ENCODE data around the gene CHDH. TPM values are rescaled to one million over a fixed set of nuclear protein-coding genes. Genes with fewer than 3 reads are reported as not detected.

Gene CHDH, protein sequence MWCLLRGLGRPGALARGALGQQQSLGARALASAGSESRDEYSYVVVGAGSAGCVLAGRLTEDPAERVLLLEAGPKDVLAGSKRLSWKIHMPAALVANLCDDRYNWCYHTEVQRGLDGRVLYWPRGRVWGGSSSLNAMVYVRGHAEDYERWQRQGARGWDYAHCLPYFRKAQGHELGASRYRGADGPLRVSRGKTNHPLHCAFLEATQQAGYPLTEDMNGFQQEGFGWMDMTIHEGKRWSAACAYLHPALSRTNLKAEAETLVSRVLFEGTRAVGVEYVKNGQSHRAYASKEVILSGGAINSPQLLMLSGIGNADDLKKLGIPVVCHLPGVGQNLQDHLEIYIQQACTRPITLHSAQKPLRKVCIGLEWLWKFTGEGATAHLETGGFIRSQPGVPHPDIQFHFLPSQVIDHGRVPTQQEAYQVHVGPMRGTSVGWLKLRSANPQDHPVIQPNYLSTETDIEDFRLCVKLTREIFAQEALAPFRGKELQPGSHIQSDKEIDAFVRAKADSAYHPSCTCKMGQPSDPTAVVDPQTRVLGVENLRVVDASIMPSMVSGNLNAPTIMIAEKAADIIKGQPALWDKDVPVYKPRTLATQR
- 0.16 TPM for polyA plus RNA-seq (2013, experiment 1 of 2; ENCODE audit: insufficient read length)
- 0.27 TPM for polyA plus RNA-seq (2013, experiment 2 of 2; ENCODE audit: insufficient read length)

DNA sequence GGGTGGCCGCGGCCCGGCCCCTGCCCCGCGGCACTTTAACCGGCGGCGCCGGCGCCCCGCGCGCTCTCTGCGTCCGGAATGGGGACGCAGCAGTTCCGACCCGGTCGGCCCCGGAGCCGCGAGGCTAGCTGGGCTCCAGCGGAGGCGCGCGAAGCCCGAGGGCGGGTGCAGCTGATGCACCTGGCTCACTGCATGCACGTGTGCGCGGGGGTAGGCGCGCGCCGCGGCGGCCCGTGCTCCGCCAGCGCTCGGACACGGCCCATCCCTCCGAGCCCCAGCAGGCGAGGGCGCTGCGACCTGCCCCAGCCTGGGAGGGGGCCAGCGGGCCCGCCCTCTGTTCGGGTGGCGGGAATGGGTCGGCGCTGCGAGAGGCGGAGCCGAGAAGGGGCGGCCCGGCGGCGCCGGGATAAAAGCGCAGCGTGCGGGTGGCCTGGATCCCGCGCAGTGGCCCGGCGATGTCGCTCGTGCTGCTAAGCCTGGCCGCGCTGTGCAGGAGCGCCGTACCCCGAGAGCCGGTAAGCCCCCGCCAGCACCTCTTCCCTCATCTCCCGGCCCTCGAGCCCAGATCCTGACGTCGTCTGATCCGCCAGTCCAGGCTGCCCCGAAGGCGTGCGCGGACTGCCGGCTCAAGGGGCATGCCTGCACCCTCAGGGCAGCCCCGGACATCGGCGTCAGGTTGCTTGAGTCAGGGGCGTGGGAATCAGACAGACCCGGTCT lies at the start of gene CHDH, which contains the start of gene IL17RB:
TSS of gene CHDH (minus strand) at position 286 of the 717 bp plus-strand sequence. CDS start 22,411 bp downstream, outside the sequence.
TSS of gene IL17RB (plus strand) at position 435 of the 717 bp plus-strand sequence. CDS start at position 456, 21 bp downstream.
- DNase-seq, result peak; percentile 20

- no peak for DNase-seq
Measured at GRCh38 chr3:53892286-53892637, 46.0 kb upstream of the CHDH start.

DNA sequence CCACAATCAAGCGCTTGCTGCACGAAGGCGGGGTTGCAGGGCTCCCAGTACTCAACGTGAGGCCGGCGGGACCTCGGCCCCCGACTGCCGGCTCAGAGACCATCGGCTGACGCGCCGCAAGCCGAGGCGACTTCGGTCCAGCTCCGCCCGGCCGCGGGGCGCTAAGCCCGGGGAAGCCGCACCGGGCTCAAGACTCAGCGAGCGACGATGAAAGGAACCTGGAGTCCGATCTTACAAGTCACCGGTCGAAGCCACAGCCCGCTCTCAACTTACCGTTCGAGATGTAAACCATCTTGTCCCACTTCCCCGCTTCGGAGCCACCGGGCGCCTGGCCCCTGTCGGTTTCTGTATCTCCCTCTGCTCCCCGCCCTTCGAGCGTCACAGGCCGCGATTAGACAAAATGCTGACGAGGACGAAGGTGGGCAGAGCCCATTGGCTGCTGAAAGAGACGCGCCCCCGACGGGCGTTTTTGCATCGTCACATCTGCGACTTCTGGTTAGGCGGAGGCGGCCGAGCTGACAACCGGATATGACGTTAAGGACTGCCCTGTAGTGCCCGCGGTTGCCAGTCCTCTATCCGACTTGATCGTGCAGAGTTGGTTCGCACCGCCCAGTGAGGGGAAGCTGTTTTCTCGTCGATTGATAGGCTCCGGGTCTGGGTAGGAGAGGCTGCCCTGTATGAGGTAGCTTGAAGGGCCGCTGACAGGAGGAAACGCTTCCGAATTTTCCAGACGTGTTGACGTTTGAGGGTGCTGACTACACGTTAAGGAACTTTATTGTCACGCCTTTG lies 45.5 kb upstream of the CHDH start, which contains the start of gene SELENOK:
TSS of gene SELENOK (minus strand) at position 363 of the 789 bp plus-strand sequence.
- DNase-seq, result peak; percentile 99

- no peak for DNase-seq
Measured at GRCh38 chr3:53890726-53891475, 44.7 kb upstream of the CHDH start.

- DNase-seq, result no peak
Measured at GRCh38 chr3:53888232-53888631, 42.0 kb upstream of the CHDH start.

- no peak for DNase-seq
Measured at GRCh38 chr3:53887446-53887845, 41.2 kb upstream of the CHDH start.

DNA sequence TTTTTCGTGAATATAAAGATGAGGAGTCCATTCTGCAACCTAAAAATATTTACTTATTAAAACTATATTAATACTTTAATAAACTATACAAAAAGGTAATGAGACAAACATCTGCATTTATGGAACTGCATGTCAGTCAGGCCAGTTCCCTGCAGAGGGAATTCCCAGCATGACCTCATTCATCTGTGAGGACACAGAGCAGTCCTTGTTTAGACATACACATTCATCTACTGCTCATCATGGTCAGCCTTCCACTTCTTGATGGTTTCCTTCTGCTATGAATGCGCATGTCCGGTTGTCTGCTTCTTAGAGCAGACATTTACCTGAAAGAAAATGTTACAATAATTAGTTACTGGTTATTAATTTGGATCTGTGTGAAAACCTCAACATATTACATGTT lies 39.0 kb upstream of the CHDH start:
- DNase-seq, result no peak

GRCh38 chr3:53884623-53885022 lies 38.4 kb upstream of the CHDH start:
- DNase-seq, result no peak

GRCh38 chr3:53883008-53883407 lies 36.8 kb upstream of the CHDH start:
- DNase-seq, result no peak

GRCh38 chr3:53881691-53882593 lies 35.7 kb upstream of the CHDH start, which contains the start of gene ACTR8:
ACTR8 (minus strand) TSS chr3:53882152; CDS start chr3:53882101, 51 bp downstream.
- peak; percentile 84 for DNase-seq

DNA sequence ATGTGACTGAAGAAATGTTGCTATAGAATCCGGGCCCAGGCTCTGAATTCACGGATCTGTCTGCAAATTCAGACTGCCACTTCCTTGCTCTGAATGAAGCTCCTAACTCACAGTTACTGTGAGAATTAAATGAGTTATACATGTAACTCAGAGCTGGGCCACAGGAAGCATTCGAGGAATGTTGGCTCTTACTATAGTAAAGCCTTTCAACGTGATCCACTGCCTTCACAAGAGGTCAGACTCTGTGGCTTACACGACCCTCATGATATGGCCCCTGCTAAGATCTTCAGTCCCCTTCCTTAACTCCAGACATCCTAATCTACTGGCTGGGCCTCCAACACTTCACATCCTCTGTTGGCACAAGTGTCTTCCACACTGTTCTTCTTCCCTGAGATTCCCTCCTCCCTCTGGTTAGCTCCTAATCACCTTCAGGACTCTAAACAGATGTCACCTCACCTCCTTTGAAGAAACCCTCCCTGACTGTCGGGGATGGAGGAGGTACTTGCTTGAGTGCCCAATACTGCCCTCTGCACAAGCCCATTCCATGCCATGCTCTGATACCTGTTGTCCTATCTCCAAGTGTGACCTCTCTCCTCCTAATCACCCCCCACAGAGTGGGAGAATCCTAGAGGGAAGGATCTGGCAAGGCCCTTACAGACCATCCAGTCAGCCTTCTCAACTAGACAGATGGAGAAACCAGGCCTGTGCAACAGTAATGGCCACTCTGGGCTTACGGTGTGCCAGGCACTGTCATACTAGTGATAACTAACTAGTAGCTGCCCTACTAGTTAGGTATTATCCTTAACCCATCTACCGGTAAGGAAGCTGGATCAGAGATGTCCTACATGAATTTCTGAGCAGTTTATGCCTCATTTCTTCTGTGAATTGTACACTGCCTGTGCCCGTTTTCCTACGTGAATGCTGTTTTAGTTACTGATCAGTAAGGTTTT lies 34.5 kb upstream of the CHDH start:
- peak; percentile 38 for DNase-seq

- DNase-seq, result no peak
Measured at GRCh38 chr3:53865732-53866499, 19.7 kb upstream of the CHDH start.

DNA sequence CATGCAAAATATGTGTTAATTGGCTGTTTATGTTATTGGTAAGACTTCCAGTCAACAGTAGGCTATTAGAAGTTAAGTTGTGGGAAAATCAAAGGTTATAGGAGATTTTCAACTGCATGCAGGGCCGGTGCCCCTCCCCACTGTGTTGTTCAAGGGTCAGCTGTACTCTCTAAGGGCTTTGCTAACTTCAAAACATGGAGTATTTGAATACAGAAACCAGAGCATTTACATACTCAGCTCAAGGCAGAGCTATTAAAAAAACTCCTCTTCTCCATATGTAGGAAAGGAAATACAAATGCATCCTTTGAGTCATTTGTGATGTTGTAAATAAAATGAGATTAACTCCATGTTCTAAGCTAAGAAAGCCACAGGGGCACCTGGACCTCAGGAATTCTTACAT lies 16.9 kb upstream of the CHDH start:
- no peak for DNase-seq

DNA sequence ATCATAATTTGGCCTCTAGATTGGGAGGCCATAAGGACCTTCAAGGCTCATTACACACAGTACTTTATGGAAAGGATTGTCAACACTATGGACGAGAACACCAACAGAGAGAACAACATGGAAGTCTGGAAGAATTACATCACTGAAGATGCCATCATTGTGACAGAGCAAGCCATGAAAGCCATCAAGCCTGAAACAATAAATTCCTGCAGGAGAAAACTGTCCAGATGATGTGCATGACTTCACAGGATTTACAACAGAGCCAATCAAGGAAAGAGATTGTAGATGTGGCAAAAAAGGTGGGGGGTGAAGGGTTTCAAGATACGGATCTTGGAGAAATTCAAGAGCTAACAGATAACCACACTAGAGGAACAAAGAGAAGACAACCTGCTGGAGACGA lies 16.0 kb upstream of the CHDH start:
- no peak for DNase-seq

DNA sequence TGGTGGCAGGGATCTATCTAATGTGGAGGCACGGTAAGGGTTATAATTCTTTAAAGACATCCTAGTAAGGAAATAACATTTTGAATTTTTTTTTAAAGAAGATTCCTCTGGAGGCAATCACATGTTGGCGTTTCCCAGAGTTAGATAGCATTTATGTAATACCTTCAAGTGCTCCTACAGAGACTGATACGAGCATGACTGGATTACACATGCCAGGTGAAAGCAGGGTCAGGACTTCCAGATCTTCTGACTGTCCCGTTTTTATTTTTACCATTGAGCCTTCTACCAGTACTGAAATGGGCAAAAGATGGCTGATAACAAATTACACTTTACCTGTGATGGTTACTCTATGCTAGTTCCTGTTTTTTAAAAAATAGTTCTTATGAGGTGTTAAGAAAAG lies 14.0 kb upstream of the CHDH start:
- no peak for DNase-seq

DNA sequence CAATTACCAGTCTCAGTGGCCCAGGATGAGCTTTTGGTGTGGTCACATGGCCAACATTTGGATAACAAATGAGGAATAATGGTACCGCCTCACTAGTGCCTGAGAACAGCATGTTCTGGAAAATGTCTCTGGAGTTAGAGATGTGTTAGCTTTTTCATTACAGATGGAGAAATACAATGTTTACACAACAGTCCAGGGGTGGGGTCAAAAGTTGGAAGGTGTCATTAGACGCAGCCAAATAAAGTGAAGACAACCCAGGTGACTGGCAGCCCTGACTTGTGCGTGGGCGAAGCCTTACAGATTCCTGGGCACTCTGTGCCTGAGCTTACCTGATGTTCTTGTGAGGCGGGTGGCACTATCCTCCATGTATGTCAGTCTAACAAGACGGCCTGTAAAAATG lies 13.0 kb upstream of the CHDH start:
- no peak for DNase-seq

GRCh38 chr3:53858096-53858741 lies 12.0 kb upstream of the CHDH start:
- no peak for DNase-seq

DNA sequence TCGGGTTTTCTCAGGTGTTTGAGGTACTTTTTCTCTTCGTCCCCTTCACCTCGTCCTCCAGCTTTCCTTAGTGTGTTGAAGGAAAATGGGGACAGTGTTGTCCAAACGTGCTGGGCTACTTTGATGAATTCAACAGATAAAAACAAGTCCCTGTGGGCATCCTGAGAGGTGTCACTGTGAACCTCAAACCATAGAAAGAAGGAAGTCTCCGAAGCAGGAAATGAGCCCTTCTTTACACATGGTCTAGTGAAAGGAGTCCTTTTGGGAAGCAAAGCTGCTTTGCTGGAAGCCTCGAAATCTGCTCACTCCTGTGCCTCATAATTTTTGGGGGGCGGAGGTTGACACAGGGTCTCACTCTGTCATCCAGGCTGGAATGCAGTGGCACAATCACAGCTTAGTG lies 10.7 kb upstream of the CHDH start:
- DNase-seq, result no peak
